RWPE1 (cell line): ENCODE data around the gene BRSK2.

Experiments
- CTCF ChIA-PET: fragments of 350-600 bp; sonication (Branson Sonifier 250); formaldehyde crosslinking; extraction: SDS; loops from one replicate; lab custom pipeline; 2021; lab: Yijun Ruan, JAX
- POLR2A ChIA-PET: fragments of 400-600 bp; formaldehyde crosslinking; extraction: SDS; loops from one replicate; lab custom pipeline; 2020; ENCODE audit warnings: antibody characterized with exemption; ENCODE audit not compliant: low non-redundant PET; lab: Yijun Ruan, JAX
- DNase-seq: peaks from one replicate; pipeline ENCODE4 v3.0.0; 2012; ENCODE audit warnings: low spot score
- H3K27ac ChIP-seq: fragments of 450-650 bp; 2 replicates; pipeline ENCODE4 v1.5.1; 2017
- CTCF ChIP-seq: fragments of 450-650 bp; conservative IDR thresholded peaks from 2 replicates; pipeline ENCODE4 v1.5.1; 2017; ENCODE audit warnings: low read depth, mild to moderate bottlenecking

Gene BRSK2

GRCh38 chr11:1440066-1440465 is 50.3 kb downstream of the BRSK2 start:
- ChIA-PET CTCF (interaction anchor here (0.8 kb wide), 1 partner anchor 48 kb away, joined by 4 read pairs; no protein-coding TSS in a partner anchor), POLR2A (no interaction called here)
- no peak for TF ChIP-seq CTCF
- H3K27ac ChIP-seq = no peak overlapping the region
- DNase-seq = no peak

- ChIA-PET POLR2A (no interaction called here), CTCF (no interaction called here)
- no peak overlapping the region for H3K27ac ChIP-seq
- DNase-seq = no peak
- TF ChIP-seq CTCF = no peak
These were observed 50.8 kb downstream of the BRSK2 start for GRCh38 chr11:1440496-1440895.

- DNase-seq = peak; percentile 47
- no peak overlapping the region for H3K27ac ChIP-seq
- POLR2A ChIA-PET = interaction anchor here (0.5 kb wide), 1 partner anchor 90 kb away, joined by 4 read pairs; no protein-coding TSS in a partner anchor
- TF ChIP-seq CTCF = no peak
- CTCF ChIA-PET = no interaction called here
These were observed 52.4 kb downstream of the BRSK2 start for GRCh38 chr11:1442163-1442562.

- CTCF ChIA-PET = no interaction called here
- no peak overlapping the region for H3K27ac ChIP-seq
- DNase-seq = no peak
- POLR2A ChIA-PET = interaction anchor here (0.7 kb wide), 1 partner anchor 597 kb away, joined by 3 read pairs; no protein-coding TSS in a partner anchor
- no peak for TF ChIP-seq CTCF
These were observed 53.2 kb downstream of the BRSK2 start for GRCh38 chr11:1442807-1443366.

GRCh38 chr11:1443737-1444136 is 54.0 kb downstream of the BRSK2 start:
- DNase-seq = no peak
- POLR2A ChIA-PET = no interaction called here
- H3K27ac ChIP-seq = no peak overlapping the region
- CTCF ChIA-PET = no interaction called here
- TF ChIP-seq CTCF = no peak

GRCh38 chr11:1444321-1444720 is 54.6 kb downstream of the BRSK2 start:
- H3K27ac ChIP-seq = no peak overlapping the region
- DNase-seq = no peak
- no peak for TF ChIP-seq CTCF
- POLR2A ChIA-PET = no interaction called here
- CTCF ChIA-PET = no interaction called here
